IMR-90 (cell line): ENCODE measurements around the gene ZNF217. TPM values are rescaled to one million over a fixed set of nuclear protein-coding genes. Genes with fewer than 3 reads are reported as not detected.
A peak's percentile ranks its signal among the peaks of the same experiment; 100 is the strongest.

Experiments
- ATAC-seq: fragments of 200-7000 bp; cut with Tn5 transposase; 2 replicates; pipeline ENCODE4 v1.9.1; 2020; ENCODE audit warnings: low read depth, mild to moderate bottlenecking, moderate library complexity
- BruUV-seq: library from RNA; stranded (reverse); fragments of 400-500 nt; replicated peaks from 2 replicates; lab custom pipeline; 2021; lab: Mats Ljungman, UMichigan
- CTCF ChIA-PET: fragments of 300-600 bp; formaldehyde crosslinking; extraction: SDS; loops from one replicate; lab custom pipeline; 2021; ENCODE audit warnings: antibody characterized with exemption; lab: Yijun Ruan, JAX
- POLR2A ChIA-PET: fragments of 300-600 bp; sonication (Branson Sonifier 250); formaldehyde crosslinking; loops from one replicate; lab custom pipeline; 2022; ENCODE audit warnings: antibody characterized with exemption; ENCODE audit not compliant: unreplicated experiment; lab: Charles Lee
- DNase-seq: peaks from one replicate; pipeline ENCODE4 v3.0.0; 2013
- H2AFZ ChIP-seq: replicated peaks from 2 replicates; pipeline ENCODE3; 2013; ENCODE audit warnings: low read length, mild to moderate bottlenecking; ENCODE audit not compliant: poor library complexity
- H2AK5ac ChIP-seq: 2 replicates; pipeline ENCODE4 v1.6.1; 2013; ENCODE audit warnings: low read depth, low read length, inconsistent platforms
- H2AK9ac ChIP-seq: replicated peaks from 2 replicates; pipeline ENCODE3; 2013; ENCODE audit warnings: mild to moderate bottlenecking, low read depth, low read length, moderate library complexity; ENCODE audit not compliant: poor library complexity
- H2BK120ac ChIP-seq: 2 replicates; pipeline ENCODE4 v1.6.1; 2013; ENCODE audit warnings: low read depth, low read length, inconsistent platforms
- H2BK15ac ChIP-seq: 3 replicates; pipeline ENCODE4 v1.6.1; 2013; ENCODE audit warnings: low read depth, low read length, inconsistent platforms
- H2BK20ac ChIP-seq: 2 replicates; pipeline ENCODE4 v1.6.1; 2013; ENCODE audit warnings: low read depth, mild to moderate bottlenecking, inconsistent platforms, low read length, moderate library complexity
- H2BK5ac ChIP-seq: 2 replicates; pipeline ENCODE4 v1.6.1; 2013; ENCODE audit warnings: mild to moderate bottlenecking, low read depth, low read length, inconsistent platforms; ENCODE audit not compliant: poor library complexity, severe bottlenecking
- H3K14ac ChIP-seq: replicated peaks from 2 replicates; pipeline ENCODE4 v1.6.1; 2013; ENCODE audit warnings: low read depth, low read length, inconsistent platforms
- H3K18ac ChIP-seq: 2 replicates; pipeline ENCODE4 v1.6.1; 2013; ENCODE audit warnings: low read depth, low read length, control low read depth
- H3K23ac ChIP-seq: 2 replicates; pipeline ENCODE4 v1.6.1; 2013; ENCODE audit warnings: low read depth, low read length, inconsistent platforms
- H3K27ac ChIP-seq: 2 replicates; pipeline ENCODE4 v1.5.1; 2013; ENCODE audit warnings: mild to moderate bottlenecking, control low read depth, low read length; ENCODE audit not compliant: insufficient read depth
- H3K27me3 ChIP-seq: 2 replicates; pipeline ENCODE4 v1.6.1; 2013; ENCODE audit warnings: low read length; ENCODE audit not compliant: control insufficient read depth, insufficient read depth
- H3K36me3 ChIP-seq: 2 replicates; pipeline ENCODE4 v1.6.1; 2013; ENCODE audit warnings: low read length, mixed read lengths; ENCODE audit not compliant: control insufficient read depth, insufficient read depth
- H3K4ac ChIP-seq: 2 replicates; pipeline ENCODE4 v1.6.1; 2013; ENCODE audit warnings: low read depth, low read length, inconsistent platforms
- H3K4me1 ChIP-seq: 2 replicates; pipeline ENCODE4 v1.6.1; 2013; ENCODE audit warnings: low read length, mixed read lengths; ENCODE audit not compliant: control insufficient read depth, insufficient read depth
- H3K4me2 ChIP-seq: 2 replicates; pipeline ENCODE4 v1.6.1; 2013; ENCODE audit warnings: low read depth, mild to moderate bottlenecking, control low read depth, low read length, moderate library complexity
- H3K4me3 ChIP-seq: 2 replicates; pipeline ENCODE4 v1.5.1; 2013; ENCODE audit warnings: low read depth, mild to moderate bottlenecking, control low read depth, low read length, moderate library complexity; ENCODE audit not compliant: insufficient read depth
- H3K56ac ChIP-seq: 2 replicates; pipeline ENCODE4 v1.6.1; 2013; ENCODE audit warnings: low read length, inconsistent platforms; ENCODE audit not compliant: insufficient read depth; ENCODE audit errors: extremely low read depth
- H3K79me1 ChIP-seq, 2 experiments: 2 replicates each; pipeline ENCODE4 v1.6.1; 2013; ENCODE audit warnings: low read length in 2 of 2, inconsistent platforms in 1 of 2, low read depth in 1 of 2
- H3K9ac ChIP-seq: 2 replicates; pipeline ENCODE4 v1.6.1; 2013; ENCODE audit warnings: low read depth, low read length, control low read depth
- H3K9me1 ChIP-seq: 2 replicates; pipeline ENCODE4 v1.6.1; 2013; ENCODE audit warnings: low read length, inconsistent platforms; ENCODE audit not compliant: insufficient read depth
- H3K9me3 ChIP-seq: 2 replicates; pipeline ENCODE4 v1.6.1; 2013; ENCODE audit warnings: low read length; ENCODE audit not compliant: control insufficient read depth, insufficient read depth
- H4K20me1 ChIP-seq: 2 replicates; pipeline ENCODE4 v1.6.1; 2013; ENCODE audit warnings: low read length, inconsistent platforms; ENCODE audit not compliant: insufficient read depth
- H4K5ac ChIP-seq: 2 replicates; pipeline ENCODE4 v1.6.1; 2013; ENCODE audit warnings: mild to moderate bottlenecking, low read depth, low read length, control low read depth
- H4K8ac ChIP-seq, 2 experiments: 2 replicates each; pipeline ENCODE4 v1.6.1; 2013; ENCODE audit warnings: low read depth in 2 of 2, low read length in 2 of 2, control low read depth in 1 of 2, inconsistent platforms in 1 of 2
- H4K91ac ChIP-seq: 2 replicates; pipeline ENCODE4 v1.6.1; 2013; ENCODE audit warnings: low read depth, low read length, inconsistent platforms; ENCODE audit not compliant: insufficient read depth
- RAD21 ChIP-seq: IDR thresholded peaks from 2 replicates; pipeline ENCODE4 v1.6.1; 2012; ENCODE audit warnings: low read length, improper control_type of control experiment
- WGBS, 2 experiments: methylation state at CpG; one replicate each; pipeline versions ENCODE4 v1.1.5 to v1.1.7; 2013; ENCODE audit warnings: missing lambda C conversion rate in 2 of 2; ENCODE audit not compliant: insufficient read length in 1 of 2; ENCODE audit errors: extremely low coverage in 2 of 2; 5-methylcytosine and 5-hydroxymethylcytosine counted together
- dilution Hi-C: fragments of 300-500 bp; cut with HindIII; formaldehyde crosslinking; loops from one replicate; pipeline ENCODE4 v1.14.3; 2018; ENCODE audit warnings: low sequenced_read_pairs; ENCODE audit not compliant: unreplicated experiment
- in situ Hi-C: fragments of 300-500 bp; cut with MboI; formaldehyde crosslinking; loops from 3 replicates; pipeline ENCODE4 v1.14.3; 2019; ENCODE audit warnings: low sequenced_read_pairs, inconsistent platforms, mixed read lengths
- intact Hi-C: fragments of 100-400 bp; cut with micrococcal nuclease; formaldehyde crosslinking; loops from 2 replicates; pipeline ENCODE4 v1.10.0; 2022
- polyA plus RNA-seq, 3 experiments: library from polyadenylated mRNA; depleted of rRNA; stranded (reverse); fragments of >200 nt; gene quantifications; 2 replicates each; pipeline ENCODE4 v1.2.3, GENCODE V29; 2012; ENCODE audit warnings: low replicate concordance in 1 of 3
- total RNA-seq: library from RNA; depleted of rRNA; stranded (reverse); fragments of >200 nt; gene quantifications from 2 replicates; pipeline ENCODE4 v1.2.3, GENCODE V29; 2012
- TF ChIP-seq, protein P1 (sequence below): conservative IDR thresholded peaks from 2 replicates; pipeline ENCODE4 v1.5.1; 2012; ENCODE audit warnings: mild to moderate bottlenecking, low read depth, low read length, improper control_type of control experiment
- TF ChIP-seq, protein P2 (sequence below): fragments of 150-350 bp; IDR thresholded peaks from 2 replicates; pipeline ENCODE4 v1.6.1; 2017; ENCODE audit warnings: mild to moderate bottlenecking, antibody characterized with exemption, low read length, low read depth

Gene ZNF217
- total and polyA plus RNA-seq, 2 of the 4 experiments (the other 2 are of a cell fraction), result 9.1 to 27.8 TPM

DNA sequence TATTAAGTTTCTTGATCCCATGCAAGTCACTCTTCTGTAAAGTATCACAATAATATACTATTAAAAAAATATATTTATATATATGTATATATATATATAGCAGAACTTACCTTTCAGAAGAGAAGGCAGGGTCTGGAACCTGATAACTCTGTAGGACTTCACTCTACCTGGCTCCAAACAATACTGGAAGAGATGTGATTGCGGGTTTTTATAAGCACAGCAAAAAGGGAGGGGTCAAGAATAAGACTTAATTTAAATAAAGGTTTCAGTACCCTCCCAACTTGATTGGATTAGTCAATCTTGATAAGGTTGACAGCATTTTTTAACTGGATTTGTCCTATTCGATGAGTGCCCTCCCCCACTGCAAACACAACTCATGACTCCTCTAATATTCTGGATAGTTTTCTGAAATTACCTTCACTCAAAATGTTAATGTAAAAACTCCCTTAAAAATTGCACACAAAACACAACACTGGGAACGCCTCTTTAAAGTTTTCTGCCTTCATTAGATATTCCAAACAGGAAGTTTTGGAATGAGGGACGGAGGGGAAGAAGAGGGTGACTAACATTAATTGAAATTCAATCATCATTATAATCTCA lies 4.0 kb upstream of the ZNF217 start:
- BruUV-seq, result no TSS peak
- dilution Hi-C loops, result no loop called here
- H4K8ac ChIP-seq, result peak overlapping the region in 1 of 2 experiments; percentile 63; a peak in 1 of 4 replicates
- no peaks in the 10 kb centered on the region for H3K36me3 ChIP-seq
- no peaks in the 10 kb centered on the region for H3K27me3 ChIP-seq
- POLR2A ChIA-PET, result no interaction called here
- H3K4me3 ChIP-seq, result no peak overlapping the region
- no peak overlapping the region for H2BK15ac ChIP-seq
- H3K23ac ChIP-seq, result no peak overlapping the region; the same call in 1 of the 2 replicates
- no peak overlapping the region for H3K56ac ChIP-seq
- no peak overlapping the region for H3K4me2 ChIP-seq
- ATAC-seq (no peak), DNase-seq (no peak)
- in situ Hi-C loops, result no loop called here
- no peak overlapping the region for H3K27ac ChIP-seq
- WGBS, 2 experiments, result no CpG with 5 or more reads among the region's 4 CpGs
- H3K18ac ChIP-seq, result no peak overlapping the region
- no peak overlapping the region for H2AFZ ChIP-seq
- H4K20me1 ChIP-seq, result no peaks in the 10 kb centered on the region
- peaks cover 5% of the 10 kb centered on the region for H3K4me1 ChIP-seq
- no peak overlapping the region for H4K91ac ChIP-seq
- H2BK5ac ChIP-seq, result no peak overlapping the region
- H3K9me3 ChIP-seq, result no peaks in the 10 kb centered on the region
- H3K4ac ChIP-seq, result no peak overlapping the region
- no peaks in the 10 kb centered on the region for H3K9me1 ChIP-seq
- no peak overlapping the region for H4K5ac ChIP-seq
- CTCF ChIA-PET, result no interaction called here
- H2AK9ac ChIP-seq, result no peak overlapping the region
- intact Hi-C loops, result loop anchor here (5.0 kb wide), 1 partner anchor 60 kb away; no protein-coding TSS in a partner anchor
- TF ChIP-seq, protein P1, sequence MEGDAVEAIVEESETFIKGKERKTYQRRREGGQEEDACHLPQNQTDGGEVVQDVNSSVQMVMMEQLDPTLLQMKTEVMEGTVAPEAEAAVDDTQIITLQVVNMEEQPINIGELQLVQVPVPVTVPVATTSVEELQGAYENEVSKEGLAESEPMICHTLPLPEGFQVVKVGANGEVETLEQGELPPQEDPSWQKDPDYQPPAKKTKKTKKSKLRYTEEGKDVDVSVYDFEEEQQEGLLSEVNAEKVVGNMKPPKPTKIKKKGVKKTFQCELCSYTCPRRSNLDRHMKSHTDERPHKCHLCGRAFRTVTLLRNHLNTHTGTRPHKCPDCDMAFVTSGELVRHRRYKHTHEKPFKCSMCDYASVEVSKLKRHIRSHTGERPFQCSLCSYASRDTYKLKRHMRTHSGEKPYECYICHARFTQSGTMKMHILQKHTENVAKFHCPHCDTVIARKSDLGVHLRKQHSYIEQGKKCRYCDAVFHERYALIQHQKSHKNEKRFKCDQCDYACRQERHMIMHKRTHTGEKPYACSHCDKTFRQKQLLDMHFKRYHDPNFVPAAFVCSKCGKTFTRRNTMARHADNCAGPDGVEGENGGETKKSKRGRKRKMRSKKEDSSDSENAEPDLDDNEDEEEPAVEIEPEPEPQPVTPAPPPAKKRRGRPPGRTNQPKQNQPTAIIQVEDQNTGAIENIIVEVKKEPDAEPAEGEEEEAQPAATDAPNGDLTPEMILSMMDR, result no peak
- TF ChIP-seq, protein P2, sequence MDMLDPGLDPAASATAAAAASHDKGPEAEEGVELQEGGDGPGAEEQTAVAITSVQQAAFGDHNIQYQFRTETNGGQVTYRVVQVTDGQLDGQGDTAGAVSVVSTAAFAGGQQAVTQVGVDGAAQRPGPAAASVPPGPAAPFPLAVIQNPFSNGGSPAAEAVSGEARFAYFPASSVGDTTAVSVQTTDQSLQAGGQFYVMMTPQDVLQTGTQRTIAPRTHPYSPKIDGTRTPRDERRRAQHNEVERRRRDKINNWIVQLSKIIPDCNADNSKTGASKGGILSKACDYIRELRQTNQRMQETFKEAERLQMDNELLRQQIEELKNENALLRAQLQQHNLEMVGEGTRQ, result no peak
- TF ChIP-seq RAD21, result no peak
- H2AK5ac ChIP-seq, result no peak overlapping the region
- no peak overlapping the region for H3K14ac ChIP-seq
- no peak overlapping the region; the same call in 1 of the 2 replicates for H2BK120ac ChIP-seq
- no peak overlapping the region for H2BK20ac ChIP-seq
- no peak overlapping the region for H3K9ac ChIP-seq
- no peaks in the 10 kb centered on the region for H3K79me1 ChIP-seq
